ENCODE results near the gene CASS4. TPM values are rescaled to one million over a fixed set of nuclear protein-coding genes. Genes with fewer than 3 reads are reported as not detected.

Gene CASS4
- total RNA-seq, 1 experiment from 2014 or later = 0.13 TPM

- TF ChIP-seq, protein P1, sequence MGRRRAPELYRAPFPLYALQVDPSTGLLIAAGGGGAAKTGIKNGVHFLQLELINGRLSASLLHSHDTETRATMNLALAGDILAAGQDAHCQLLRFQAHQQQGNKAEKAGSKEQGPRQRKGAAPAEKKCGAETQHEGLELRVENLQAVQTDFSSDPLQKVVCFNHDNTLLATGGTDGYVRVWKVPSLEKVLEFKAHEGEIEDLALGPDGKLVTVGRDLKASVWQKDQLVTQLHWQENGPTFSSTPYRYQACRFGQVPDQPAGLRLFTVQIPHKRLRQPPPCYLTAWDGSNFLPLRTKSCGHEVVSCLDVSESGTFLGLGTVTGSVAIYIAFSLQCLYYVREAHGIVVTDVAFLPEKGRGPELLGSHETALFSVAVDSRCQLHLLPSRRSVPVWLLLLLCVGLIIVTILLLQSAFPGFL (CRISPR knock-in tag; IDR thresholded peaks at IDR 0.05; ENCODE audit: borderline replicate concordance) = no peak
- TF ChIP-seq, protein P2, sequence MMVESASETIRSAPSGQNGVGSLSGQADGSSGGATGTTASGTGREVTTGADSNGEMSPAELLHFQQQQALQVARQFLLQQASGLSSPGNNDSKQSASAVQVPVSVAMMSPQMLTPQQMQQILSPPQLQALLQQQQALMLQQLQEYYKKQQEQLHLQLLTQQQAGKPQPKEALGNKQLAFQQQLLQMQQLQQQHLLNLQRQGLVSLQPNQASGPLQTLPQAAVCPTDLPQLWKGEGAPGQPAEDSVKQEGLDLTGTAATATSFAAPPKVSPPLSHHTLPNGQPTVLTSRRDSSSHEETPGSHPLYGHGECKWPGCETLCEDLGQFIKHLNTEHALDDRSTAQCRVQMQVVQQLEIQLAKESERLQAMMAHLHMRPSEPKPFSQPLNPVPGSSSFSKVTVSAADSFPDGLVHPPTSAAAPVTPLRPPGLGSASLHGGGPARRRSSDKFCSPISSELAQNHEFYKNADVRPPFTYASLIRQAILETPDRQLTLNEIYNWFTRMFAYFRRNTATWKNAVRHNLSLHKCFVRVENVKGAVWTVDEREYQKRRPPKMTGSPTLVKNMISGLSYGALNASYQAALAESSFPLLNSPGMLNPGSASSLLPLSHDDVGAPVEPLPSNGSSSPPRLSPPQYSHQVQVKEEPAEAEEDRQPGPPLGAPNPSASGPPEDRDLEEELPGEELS (CRISPR knock-in tag; IDR thresholded peaks at IDR 0.05) = no peak
- TF ChIP-seq OVOL2 (CRISPR knock-in tag; IDR thresholded peaks at IDR 0.05; ENCODE audit: borderline replicate concordance) (no peak), ATF3 (CRISPR knock-in tag; conservative IDR thresholded peaks at IDR 0.05) (no peak), NR3C1 (CRISPR knock-in tag; conservative IDR thresholded peaks at IDR 0.05; ENCODE audit: low read depth) (no peak), SMAD4 (CRISPR knock-in tag; IDR thresholded peaks at IDR 0.05) (no peak), MYBL2 (CRISPR knock-in tag; IDR thresholded peaks at IDR 0.05) (no peak), ZNF416 (CRISPR knock-in tag; IDR thresholded peaks at IDR 0.05) (no peak), MLX (CRISPR knock-in tag; IDR thresholded peaks at IDR 0.05) (no peak)
- TF ChIP-seq, protein P3, sequence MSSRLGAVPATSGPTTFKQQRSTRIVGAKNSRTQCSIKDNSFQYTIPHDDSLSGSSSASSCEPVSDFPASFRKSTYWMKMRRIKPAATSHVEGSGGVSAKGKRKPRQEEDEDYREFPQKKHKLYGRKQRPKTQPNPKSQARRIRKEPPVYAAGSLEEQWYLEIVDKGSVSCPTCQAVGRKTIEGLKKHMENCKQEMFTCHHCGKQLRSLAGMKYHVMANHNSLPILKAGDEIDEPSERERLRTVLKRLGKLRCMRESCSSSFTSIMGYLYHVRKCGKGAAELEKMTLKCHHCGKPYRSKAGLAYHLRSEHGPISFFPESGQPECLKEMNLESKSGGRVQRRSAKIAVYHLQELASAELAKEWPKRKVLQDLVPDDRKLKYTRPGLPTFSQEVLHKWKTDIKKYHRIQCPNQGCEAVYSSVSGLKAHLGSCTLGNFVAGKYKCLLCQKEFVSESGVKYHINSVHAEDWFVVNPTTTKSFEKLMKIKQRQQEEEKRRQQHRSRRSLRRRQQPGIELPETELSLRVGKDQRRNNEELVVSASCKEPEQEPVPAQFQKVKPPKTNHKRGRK (CRISPR knock-in tag; IDR thresholded peaks at IDR 0.05; ENCODE audit: borderline replicate concordance) = no peak
Measured at GRCh38 chr20:56414842-56415765, 3.0 kb downstream of the CASS4 start (continued).

- Mint-ChIP-seq H3K27me3 (ENCODE audit: low read depth) (peaks cover 13% of the 10 kb centered on the region), H3K36me3 (0 out of 2 replicates have a peak, but pooled peaks cover 4% of the 10 kb centered on the region), H3K4me1 (peaks cover 4% of the 10 kb centered on the region), H3K9me3 (no peaks in the 10 kb centered on the region), H3K4me3 (no peak overlapping the region), H3K27ac (no peak overlapping the region)
- DNase-seq (ENCODE audit: low spot score) = no peak
- ATAC-seq = no peak
- ChIA-PET CTCF (no interaction called here), POLR2A (no interaction called here)
- TF ChIP-seq ZMAT4 (CRISPR knock-in tag; IDR thresholded peaks at IDR 0.05) (no peak), TEAD4 (CRISPR knock-in tag; IDR thresholded peaks at IDR 0.05) (no peak), ZNF138 (CRISPR knock-in tag; conservative IDR thresholded peaks at IDR 0.05) (no peak), ZNF121 (CRISPR knock-in tag; IDR thresholded peaks at IDR 0.05) (no peak), SMAD3 (CRISPR knock-in tag; IDR thresholded peaks at IDR 0.05; ENCODE audit: borderline replicate concordance) (no peak), SMAD4 (CRISPR knock-in tag; IDR thresholded peaks at IDR 0.05) (no peak), CREM (CRISPR knock-in tag; IDR thresholded peaks at IDR 0.05) (no peak), RELA (CRISPR knock-in tag; IDR thresholded peaks at IDR 0.05; ENCODE audit: borderline replicate concordance) (no peak), ARID4B (CRISPR knock-in tag; IDR thresholded peaks at IDR 0.05; ENCODE audit: borderline replicate concordance) (no peak)
- TF ChIP-seq, protein P1 (CRISPR knock-in tag; IDR thresholded peaks at IDR 0.05; ENCODE audit: borderline replicate concordance) = no peak
- TF ChIP-seq, protein P3 (CRISPR knock-in tag; IDR thresholded peaks at IDR 0.05; ENCODE audit: borderline replicate concordance) = no peak
Measured at GRCh38 chr20:56417402-56417801, 5.3 kb downstream of the CASS4 start.
